ENCODE measurements around the gene USP24.

USP24 gene

DNA sequence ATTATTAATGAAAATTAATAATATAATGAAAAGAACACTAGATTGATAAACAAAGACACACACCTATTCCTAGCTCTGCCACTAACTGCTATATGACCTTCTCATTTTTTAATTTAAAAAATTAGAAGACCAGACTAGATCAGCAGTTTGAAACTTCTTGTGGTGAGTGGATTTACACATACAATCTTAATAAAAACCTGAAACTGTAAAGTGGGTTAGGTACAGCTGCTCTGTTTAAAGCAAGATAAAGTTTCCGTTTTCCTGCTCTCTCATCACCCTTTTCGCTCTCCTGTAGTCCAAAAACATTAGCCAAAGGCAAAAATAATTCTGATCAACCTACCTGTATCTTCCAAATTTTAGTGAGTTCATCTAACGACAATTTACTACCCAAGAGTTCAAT lies 58.6 kb downstream of the USP24 start:
- H3K36me3 ChIP-seq: peaks cover 62% of the 10 kb centered on the region
- H3K27me3 ChIP-seq: no peaks in the 10 kb centered on the region
- H3K27ac ChIP-seq: no peak overlapping the region
- no peak overlapping the region for H3K4me3 ChIP-seq (ENCODE audit: low read depth in 1 of 2, low read length in 1 of 2)
- TF ChIP-seq, protein P1, sequence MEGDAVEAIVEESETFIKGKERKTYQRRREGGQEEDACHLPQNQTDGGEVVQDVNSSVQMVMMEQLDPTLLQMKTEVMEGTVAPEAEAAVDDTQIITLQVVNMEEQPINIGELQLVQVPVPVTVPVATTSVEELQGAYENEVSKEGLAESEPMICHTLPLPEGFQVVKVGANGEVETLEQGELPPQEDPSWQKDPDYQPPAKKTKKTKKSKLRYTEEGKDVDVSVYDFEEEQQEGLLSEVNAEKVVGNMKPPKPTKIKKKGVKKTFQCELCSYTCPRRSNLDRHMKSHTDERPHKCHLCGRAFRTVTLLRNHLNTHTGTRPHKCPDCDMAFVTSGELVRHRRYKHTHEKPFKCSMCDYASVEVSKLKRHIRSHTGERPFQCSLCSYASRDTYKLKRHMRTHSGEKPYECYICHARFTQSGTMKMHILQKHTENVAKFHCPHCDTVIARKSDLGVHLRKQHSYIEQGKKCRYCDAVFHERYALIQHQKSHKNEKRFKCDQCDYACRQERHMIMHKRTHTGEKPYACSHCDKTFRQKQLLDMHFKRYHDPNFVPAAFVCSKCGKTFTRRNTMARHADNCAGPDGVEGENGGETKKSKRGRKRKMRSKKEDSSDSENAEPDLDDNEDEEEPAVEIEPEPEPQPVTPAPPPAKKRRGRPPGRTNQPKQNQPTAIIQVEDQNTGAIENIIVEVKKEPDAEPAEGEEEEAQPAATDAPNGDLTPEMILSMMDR (IDR thresholded peaks at IDR 0.05): no peak
- peaks cover 4 to 5% of the 10 kb centered on the region in 2 experiments for H3K4me1 ChIP-seq (ENCODE audit: control insufficient read depth in 1 of 2, insufficient read depth in 1 of 2, low read depth in 1 of 2, low read length in 1 of 2)
- no peaks in the 10 kb centered on the region for H3K9me3 ChIP-seq

DNA sequence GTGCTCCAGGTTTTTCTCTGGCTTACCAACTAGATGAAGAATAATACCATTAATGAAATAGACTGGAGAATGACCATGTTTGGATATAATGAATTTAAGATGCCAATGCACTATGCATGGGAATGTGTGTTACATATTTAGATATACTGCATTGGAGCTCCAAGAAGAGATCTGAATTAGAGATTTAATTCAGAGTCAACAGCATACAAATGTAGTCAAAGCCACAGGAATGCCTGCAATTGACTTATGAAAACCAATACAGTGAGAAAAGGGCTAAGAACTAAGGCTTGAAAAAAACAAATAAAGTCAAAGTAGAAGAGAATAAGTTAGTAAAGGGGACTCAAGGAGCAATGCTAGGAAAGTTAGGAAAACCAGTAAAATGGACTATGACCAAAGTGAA lies 59.1 kb downstream of the USP24 start:
- Histone ChIP-seq H3K9me3 (no peaks in the 10 kb centered on the region), H3K4me3 (ENCODE audit: low read depth in 1 of 2, low read length in 1 of 2) (no peak overlapping the region), H3K27ac (peak overlapping the region; percentile 19), H3K4me1 (ENCODE audit: control insufficient read depth in 1 of 2, insufficient read depth in 1 of 2, low read depth in 1 of 2, low read length in 1 of 2) (peaks cover 9 to 10% of the 10 kb centered on the region in 2 experiments), H3K27me3 (no peaks in the 10 kb centered on the region), H3K36me3 (peaks cover 60% of the 10 kb centered on the region)
- TF ChIP-seq, protein P1 (IDR thresholded peaks at IDR 0.05): no peak

DNA sequence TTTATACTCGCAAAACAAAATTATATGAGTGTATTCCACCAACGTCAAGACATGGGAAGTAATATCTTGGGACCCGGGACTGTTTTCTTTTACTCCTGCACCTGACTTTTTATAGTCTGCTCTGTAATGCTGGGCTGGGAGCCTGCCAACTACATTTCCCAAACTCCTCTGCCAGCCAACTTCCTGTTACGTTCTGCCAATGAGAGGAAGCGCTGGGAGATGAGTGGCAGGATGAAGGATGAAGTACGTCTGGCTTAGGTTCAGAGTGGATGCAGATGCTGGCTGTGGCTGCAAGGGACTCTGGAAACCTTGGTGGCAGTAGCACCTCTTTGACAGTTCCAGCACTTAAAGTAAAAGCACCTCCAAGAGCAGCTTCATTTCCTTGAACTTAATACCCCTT lies 59.6 kb downstream of the USP24 start:
- TF ChIP-seq, protein P1 (IDR thresholded peaks at IDR 0.05): no peak
- H3K36me3 ChIP-seq: peaks cover 54% of the 10 kb centered on the region
- no peak overlapping the region for H3K4me3 ChIP-seq (ENCODE audit: low read depth in 1 of 2, low read length in 1 of 2)
- H3K9me3 ChIP-seq: no peaks in the 10 kb centered on the region
- peaks cover 13 to 15% of the 10 kb centered on the region in 2 experiments for H3K4me1 ChIP-seq (ENCODE audit: control insufficient read depth in 1 of 2, insufficient read depth in 1 of 2, low read depth in 1 of 2, low read length in 1 of 2)
- H3K27ac ChIP-seq: peak overlapping the region; percentile 19
- no peaks in the 10 kb centered on the region for H3K27me3 ChIP-seq

DNA sequence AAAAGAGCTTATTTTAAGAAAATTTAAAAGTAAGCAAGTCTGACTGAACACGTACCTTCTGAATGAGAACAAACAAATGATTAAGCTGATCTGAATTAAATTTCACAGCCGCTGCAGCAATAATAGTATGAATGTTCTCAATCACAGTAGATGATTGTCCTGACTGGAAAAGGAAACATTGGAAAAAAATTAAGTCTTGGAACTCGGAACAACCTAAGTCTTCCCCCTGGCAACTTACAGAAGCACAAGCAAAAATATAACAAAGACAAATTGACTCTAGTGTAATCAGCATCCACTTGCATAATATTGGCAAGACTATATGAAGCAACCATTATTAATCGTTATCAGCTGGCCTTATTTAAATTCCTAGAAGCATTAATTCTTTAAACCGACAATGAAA lies 60.5 kb downstream of the USP24 start:
- Histone ChIP-seq H3K27ac (no peak overlapping the region), H3K36me3 (peaks cover 48% of the 10 kb centered on the region), H3K4me3 (ENCODE audit: low read depth in 1 of 2, low read length in 1 of 2) (no peak overlapping the region), H3K4me1 (ENCODE audit: control insufficient read depth in 1 of 2, insufficient read depth in 1 of 2, low read depth in 1 of 2, low read length in 1 of 2) (peaks cover 13 to 15% of the 10 kb centered on the region in 2 experiments), H3K27me3 (no peaks in the 10 kb centered on the region), H3K9me3 (no peaks in the 10 kb centered on the region)
- TF ChIP-seq, protein P1 (IDR thresholded peaks at IDR 0.05): no peak

DNA sequence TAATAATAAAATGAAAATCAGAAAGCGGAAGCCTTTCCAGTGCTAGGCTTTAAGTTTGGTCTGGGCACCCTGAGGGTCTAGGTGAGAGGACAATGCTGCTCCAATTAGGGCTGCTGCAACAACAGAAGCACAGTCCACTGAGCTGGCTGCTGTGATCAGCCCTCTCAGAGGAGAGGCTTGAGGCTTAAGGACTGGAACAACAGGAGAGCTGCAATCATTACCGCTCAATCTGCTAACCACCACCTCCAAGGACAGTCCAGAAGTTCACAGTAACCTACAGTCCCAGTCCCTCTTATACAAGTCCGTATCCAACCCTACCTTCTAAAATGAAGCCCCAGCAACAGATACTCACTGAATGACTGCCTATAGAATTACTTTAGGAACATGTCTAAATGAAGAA lies 62.1 kb downstream of the USP24 start:
- Histone ChIP-seq H3K27ac (no peak overlapping the region), H3K36me3 (peaks cover 37% of the 10 kb centered on the region), H3K9me3 (no peaks in the 10 kb centered on the region), H3K4me1 (ENCODE audit: control insufficient read depth in 1 of 2, insufficient read depth in 1 of 2, low read depth in 1 of 2, low read length in 1 of 2) (peaks cover 13 to 15% of the 10 kb centered on the region in 2 experiments), H3K4me3 (ENCODE audit: low read depth in 1 of 2, low read length in 1 of 2) (no peak overlapping the region), H3K27me3 (no peaks in the 10 kb centered on the region)
- TF ChIP-seq, protein P1 (IDR thresholded peaks at IDR 0.05): no peak
